D721Med (cell line): Measurements from ENCODE around the gene ZFR.

Experiments
- DNase-seq: peaks from one replicate; pipeline ENCODE4 v3.0.0; 2011; ENCODE audit warnings: low spot score; ENCODE audit not compliant: insufficient read length
- FAIRE-seq: peaks from 2 replicates; lab custom pipeline; 2011; peaks lifted over from hg19 to GRCh38; lab: Jason Lieb, UNC
- TF ChIP-seq, protein P1 (sequence below): IDR thresholded peaks from 2 replicates; pipeline ENCODE4 v1.5.1; 2012; ENCODE audit warnings: mild to moderate bottlenecking, control low read depth; ENCODE audit not compliant: insufficient read depth; ENCODE audit errors: missing control alignments

ZFR gene

GRCh38 chr5:32362527-32362926 is 82.0 kb downstream of the ZFR start:
- no peak for FAIRE-seq

GRCh38 chr5:32360906-32361305 is 83.6 kb downstream of the ZFR start:
- FAIRE-seq, result no peak
- no peak for DNase-seq
- TF ChIP-seq, protein P1, sequence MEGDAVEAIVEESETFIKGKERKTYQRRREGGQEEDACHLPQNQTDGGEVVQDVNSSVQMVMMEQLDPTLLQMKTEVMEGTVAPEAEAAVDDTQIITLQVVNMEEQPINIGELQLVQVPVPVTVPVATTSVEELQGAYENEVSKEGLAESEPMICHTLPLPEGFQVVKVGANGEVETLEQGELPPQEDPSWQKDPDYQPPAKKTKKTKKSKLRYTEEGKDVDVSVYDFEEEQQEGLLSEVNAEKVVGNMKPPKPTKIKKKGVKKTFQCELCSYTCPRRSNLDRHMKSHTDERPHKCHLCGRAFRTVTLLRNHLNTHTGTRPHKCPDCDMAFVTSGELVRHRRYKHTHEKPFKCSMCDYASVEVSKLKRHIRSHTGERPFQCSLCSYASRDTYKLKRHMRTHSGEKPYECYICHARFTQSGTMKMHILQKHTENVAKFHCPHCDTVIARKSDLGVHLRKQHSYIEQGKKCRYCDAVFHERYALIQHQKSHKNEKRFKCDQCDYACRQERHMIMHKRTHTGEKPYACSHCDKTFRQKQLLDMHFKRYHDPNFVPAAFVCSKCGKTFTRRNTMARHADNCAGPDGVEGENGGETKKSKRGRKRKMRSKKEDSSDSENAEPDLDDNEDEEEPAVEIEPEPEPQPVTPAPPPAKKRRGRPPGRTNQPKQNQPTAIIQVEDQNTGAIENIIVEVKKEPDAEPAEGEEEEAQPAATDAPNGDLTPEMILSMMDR, result no peak

More at GRCh38 chr5:32362527-32362926, 82.0 kb downstream of the ZFR start:
- no peak for DNase-seq
- TF ChIP-seq, protein P1, result no peak

DNA sequence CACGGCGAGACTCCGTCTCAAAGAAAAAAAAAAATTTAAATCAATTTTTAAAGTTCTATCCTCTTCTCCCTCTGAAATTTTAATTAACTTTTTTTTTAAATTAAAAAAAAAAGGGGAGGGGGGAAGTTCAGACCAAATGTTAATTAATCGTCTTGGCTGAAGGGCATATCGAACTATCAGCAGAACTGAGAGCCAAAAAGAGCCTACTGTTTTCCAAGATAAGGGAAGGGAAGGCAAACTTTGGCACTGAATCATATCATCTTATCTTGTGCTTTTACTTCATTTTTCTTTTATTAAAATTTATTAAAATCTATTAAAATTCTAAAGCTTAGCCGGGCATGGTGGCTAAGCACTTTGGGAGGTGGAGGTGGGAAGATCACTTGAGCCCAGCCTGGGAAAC is 85.9 kb downstream of the ZFR start:
- FAIRE-seq, result no peak
- TF ChIP-seq, protein P1, result no peak
- DNase-seq, result no peak

- DNase-seq (no peak), FAIRE-seq (no peak)
- TF ChIP-seq, protein P1, result no peak
Observed at GRCh38 chr5:32357658-32358057, 86.9 kb downstream of the ZFR start.

DNA sequence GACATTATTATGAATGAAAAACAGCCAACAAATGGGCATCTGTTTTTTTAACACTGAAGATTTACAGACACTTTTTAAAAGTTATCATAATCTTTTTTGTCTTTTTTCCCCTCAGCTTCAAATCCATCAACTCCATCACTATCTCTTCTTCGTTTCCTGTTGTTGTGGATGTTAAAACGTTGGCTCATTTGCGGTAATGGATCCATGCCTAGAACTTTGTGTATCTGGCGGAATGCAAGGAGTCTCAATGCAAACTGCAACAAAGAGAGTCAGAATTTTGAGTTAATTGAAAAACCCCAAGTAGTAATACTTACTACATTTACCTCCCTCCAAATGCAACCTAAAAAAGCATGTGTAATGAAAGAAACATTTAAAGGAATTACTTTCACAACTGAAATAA is 88.9 kb downstream of the ZFR start:
- no peak for FAIRE-seq
- TF ChIP-seq, protein P1, result no peak
- DNase-seq, result no peak

- TF ChIP-seq, protein P1, result no peak
Observed at GRCh38 chr5:32353420-32353819, 91.1 kb downstream of the ZFR start.

GRCh38 chr5:32352685-32353084 is 91.9 kb downstream of the ZFR start:
- TF ChIP-seq, protein P1, result no peak
- DNase-seq (no peak), FAIRE-seq (no peak)

More at GRCh38 chr5:32353420-32353819, 91.1 kb downstream of the ZFR start:
- no peak for DNase-seq
- FAIRE-seq, result no peak
